ENCODE data around the gene RMND5B. TPM values are rescaled to one million over a fixed set of nuclear protein-coding genes. Genes with fewer than 3 reads are reported as not detected.

RMND5B gene
- total RNA-seq, 1 donor from 2014 or later, result 51.6 TPM

GRCh38 chr5:178174456-178174855 lies 43.6 kb downstream of the RMND5B start:
- Histone ChIP-seq H3K27me3 (no peaks in the 10 kb centered on the region), H3K36me3 (no peaks in the 10 kb centered on the region), H3K4me3 (no peak overlapping the region), H3K4me1 (no peaks in the 10 kb centered on the region), H3K27ac (no peak overlapping the region), H3K9me3 (peaks cover under 1% of the 10 kb centered on the region)
- TF ChIP-seq POLR2AphosphoS5 (IDR thresholded peaks at IDR 0.05; ENCODE audit: insufficient read depth in 1 of 2, low read depth in 1 of 2) (no peak), POLR2A (IDR thresholded peaks at IDR 0.05) (no peak)
- TF ChIP-seq, protein P1, sequence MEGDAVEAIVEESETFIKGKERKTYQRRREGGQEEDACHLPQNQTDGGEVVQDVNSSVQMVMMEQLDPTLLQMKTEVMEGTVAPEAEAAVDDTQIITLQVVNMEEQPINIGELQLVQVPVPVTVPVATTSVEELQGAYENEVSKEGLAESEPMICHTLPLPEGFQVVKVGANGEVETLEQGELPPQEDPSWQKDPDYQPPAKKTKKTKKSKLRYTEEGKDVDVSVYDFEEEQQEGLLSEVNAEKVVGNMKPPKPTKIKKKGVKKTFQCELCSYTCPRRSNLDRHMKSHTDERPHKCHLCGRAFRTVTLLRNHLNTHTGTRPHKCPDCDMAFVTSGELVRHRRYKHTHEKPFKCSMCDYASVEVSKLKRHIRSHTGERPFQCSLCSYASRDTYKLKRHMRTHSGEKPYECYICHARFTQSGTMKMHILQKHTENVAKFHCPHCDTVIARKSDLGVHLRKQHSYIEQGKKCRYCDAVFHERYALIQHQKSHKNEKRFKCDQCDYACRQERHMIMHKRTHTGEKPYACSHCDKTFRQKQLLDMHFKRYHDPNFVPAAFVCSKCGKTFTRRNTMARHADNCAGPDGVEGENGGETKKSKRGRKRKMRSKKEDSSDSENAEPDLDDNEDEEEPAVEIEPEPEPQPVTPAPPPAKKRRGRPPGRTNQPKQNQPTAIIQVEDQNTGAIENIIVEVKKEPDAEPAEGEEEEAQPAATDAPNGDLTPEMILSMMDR (IDR thresholded peaks at IDR 0.05), result no peak
- no peak for DNase-seq (ENCODE audit: extremely low spot score in 2 of 2)
- intact Hi-C loops (cut with DNase I), result no loop called here

DNA sequence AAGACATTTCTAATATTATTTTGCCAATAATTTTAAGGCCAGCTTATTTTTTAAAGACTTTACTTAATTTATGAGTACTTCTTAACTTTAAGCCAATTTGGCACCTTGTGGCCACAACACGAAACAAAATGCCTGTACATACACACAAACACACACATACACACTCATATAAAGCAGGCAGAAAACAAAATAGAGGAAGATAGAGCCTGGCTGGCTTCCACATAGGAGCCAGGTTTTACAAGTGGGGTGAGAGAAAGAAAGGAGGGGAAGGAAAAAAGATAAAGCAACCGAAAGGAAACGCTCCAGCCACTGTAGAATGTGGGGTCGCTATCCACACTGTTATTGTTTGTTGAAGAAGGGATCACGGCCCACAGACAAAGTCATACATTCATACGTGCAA lies 46.0 kb downstream of the RMND5B start:
- intact Hi-C loops (cut with DNase I), result no loop called here

DNA sequence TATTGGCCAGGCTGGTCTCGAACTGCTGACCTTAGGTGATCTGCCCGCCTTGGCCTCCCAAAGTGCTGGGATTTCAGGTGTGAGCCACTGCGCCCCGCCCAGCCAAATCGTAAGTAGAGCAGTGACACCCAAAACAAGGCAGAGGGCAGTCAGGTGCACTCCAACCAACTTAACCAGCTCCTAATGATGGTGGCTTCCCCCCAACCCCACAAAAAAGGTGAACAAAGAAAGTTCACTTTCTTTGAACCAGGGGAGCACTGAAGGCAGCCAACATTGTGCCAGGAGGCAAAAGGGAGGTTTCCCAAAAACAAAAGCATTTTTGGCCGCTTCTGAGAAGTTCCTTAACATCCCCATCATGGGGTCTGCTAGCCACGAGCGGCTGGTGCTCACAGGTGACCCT lies 46.8 kb downstream of the RMND5B start:
- peaks cover 3% of the 10 kb centered on the region for H3K9me3 ChIP-seq
- no peaks in the 10 kb centered on the region for H3K4me1 ChIP-seq
- no peak for TF ChIP-seq POLR2AphosphoS5 (IDR thresholded peaks at IDR 0.05; ENCODE audit: insufficient read depth in 1 of 2, low read depth in 1 of 2)
- TF ChIP-seq POLR2A (IDR thresholded peaks at IDR 0.05), result no peak
- TF ChIP-seq, protein P1 (IDR thresholded peaks at IDR 0.05), result no peak
- H3K4me3 ChIP-seq, result no peak overlapping the region
- H3K36me3 ChIP-seq, result no peaks in the 10 kb centered on the region
- H3K27ac ChIP-seq, result no peak overlapping the region
- intact Hi-C loops (cut with DNase I), result no loop called here
- DNase-seq (ENCODE audit: extremely low spot score in 2 of 2), result no peak
- no peaks in the 10 kb centered on the region for H3K27me3 ChIP-seq

More for the DNA sequence above, 46.0 kb downstream of the RMND5B start:
- Histone ChIP-seq H3K4me3 (no peak overlapping the region), H3K27ac (no peak overlapping the region), H3K4me1 (no peaks in the 10 kb centered on the region), H3K36me3 (no peaks in the 10 kb centered on the region), H3K9me3 (peaks cover 3% of the 10 kb centered on the region), H3K27me3 (no peaks in the 10 kb centered on the region)
- TF ChIP-seq POLR2AphosphoS5 (IDR thresholded peaks at IDR 0.05; ENCODE audit: insufficient read depth in 1 of 2, low read depth in 1 of 2), result no peak
- TF ChIP-seq POLR2A (IDR thresholded peaks at IDR 0.05), result no peak
- TF ChIP-seq, protein P1 (IDR thresholded peaks at IDR 0.05), result no peak
- DNase-seq (ENCODE audit: extremely low spot score in 2 of 2), result no peak

- H3K36me3 ChIP-seq, result no peaks in the 10 kb centered on the region
- TF ChIP-seq POLR2A (IDR thresholded peaks at IDR 0.05), result no peak
- TF ChIP-seq, protein P1 (IDR thresholded peaks at IDR 0.05), result no peak
- no peak for TF ChIP-seq POLR2AphosphoS5 (IDR thresholded peaks at IDR 0.05; ENCODE audit: insufficient read depth in 1 of 2, low read depth in 1 of 2)
- DNase-seq (ENCODE audit: extremely low spot score in 2 of 2), result no peak
- H3K4me1 ChIP-seq, result no peaks in the 10 kb centered on the region
- H3K27ac ChIP-seq, result no peak overlapping the region
- no peaks in the 10 kb centered on the region for H3K27me3 ChIP-seq
- H3K9me3 ChIP-seq, result peaks cover 3% of the 10 kb centered on the region
- H3K4me3 ChIP-seq, result no peak overlapping the region
- intact Hi-C loops (cut with DNase I), result no loop called here
These were observed 49.5 kb downstream of the RMND5B start for GRCh38 chr5:178180141-178180863.

DNA sequence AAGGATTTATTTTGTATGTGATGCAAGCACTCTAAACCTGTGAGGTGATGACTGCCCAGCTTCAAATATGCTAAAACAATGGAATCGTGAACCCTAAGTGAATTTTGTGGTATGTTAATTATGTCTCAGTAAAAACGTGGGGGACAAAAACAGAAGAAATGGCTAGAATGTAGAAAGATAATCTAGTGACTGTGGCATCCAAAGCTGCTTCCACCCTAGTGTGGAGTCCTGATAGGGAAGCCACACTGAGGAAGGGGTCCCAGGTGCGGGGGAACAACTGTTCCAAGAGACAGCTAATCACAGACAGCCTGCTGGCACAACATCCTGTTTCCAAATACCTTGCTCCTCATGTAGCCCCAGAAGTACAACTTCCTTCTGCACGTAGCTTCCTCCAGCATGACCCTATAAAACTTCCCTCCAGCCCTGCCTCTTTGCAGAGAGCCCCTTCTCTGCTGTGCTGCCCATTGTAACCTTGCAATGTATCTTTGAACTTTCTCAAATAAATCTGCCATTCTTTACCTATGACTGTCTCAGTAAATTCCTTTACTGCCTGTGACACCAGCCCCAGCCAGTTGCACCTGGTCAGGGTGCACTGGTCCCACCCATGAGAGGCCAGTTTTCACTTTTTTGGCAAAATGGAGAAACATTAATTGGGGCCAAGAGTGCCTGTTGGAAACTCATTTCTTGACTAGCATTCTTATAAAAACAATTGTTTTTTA lies 51.5 kb downstream of the RMND5B start:
- no peak overlapping the region for H3K4me3 ChIP-seq
- intact Hi-C loops (cut with DNase I), result no loop called here
- DNase-seq (ENCODE audit: extremely low spot score in 2 of 2), result no peak
- no peaks in the 10 kb centered on the region for H3K4me1 ChIP-seq
- H3K36me3 ChIP-seq, result no peaks in the 10 kb centered on the region
- H3K9me3 ChIP-seq, result peaks cover 3% of the 10 kb centered on the region
- TF ChIP-seq, protein P1 (IDR thresholded peaks at IDR 0.05), result no peak
- no peak for TF ChIP-seq POLR2A (IDR thresholded peaks at IDR 0.05)
- TF ChIP-seq POLR2AphosphoS5 (IDR thresholded peaks at IDR 0.05; ENCODE audit: insufficient read depth in 1 of 2, low read depth in 1 of 2), result no peak
- no peak overlapping the region for H3K27ac ChIP-seq
- H3K27me3 ChIP-seq, result no peaks in the 10 kb centered on the region

Measured in vagina (tissue), 2 donors.